MM.1S (cell line): Measurements from ENCODE around the gene KDELR1.
A peak's percentile ranks its signal among the peaks of the same experiment; 100 is the strongest.

ENCODE experiments used
- DNase-seq: peaks from one replicate; pipeline ENCODE4 v3.0.0-alpha.2; 2015
- H2AFZ ChIP-seq: fragments of 300-600 bp; sonication (generic); 2 replicates; pipeline ENCODE4 v1.6.0; 2016; ENCODE audit warnings: antibody characterized with exemption, low read length
- H3F3A ChIP-seq: fragments of 300-600 bp; sonication (generic); 2 replicates; pipeline ENCODE4 v1.6.1; 2016; ENCODE audit warnings: mild to moderate bottlenecking, antibody characterized with exemption, low read length, moderate library complexity, mixed read lengths; ENCODE audit not compliant: insufficient read depth
- H3K27ac ChIP-seq: fragments of 300-600 bp; sonication (generic); 2 replicates; pipeline ENCODE4 v1.5.1; 2016; ENCODE audit warnings: mild to moderate bottlenecking, low read length
- H3K27me3 ChIP-seq: fragments of 300-600 bp; sonication (generic); replicated peaks from 2 replicates; pipeline ENCODE4 v1.6.0; 2016; ENCODE audit warnings: low read length; ENCODE audit not compliant: insufficient read depth
- H3K36me3 ChIP-seq: fragments of 300-600 bp; sonication (generic); replicated peaks from 2 replicates; pipeline ENCODE4 v1.6.1; 2016; ENCODE audit warnings: mild to moderate bottlenecking, low read length, mixed read lengths; ENCODE audit not compliant: insufficient read depth
- H3K4me1 ChIP-seq: fragments of 300-600 bp; sonication (generic); 2 replicates; pipeline ENCODE4 v1.6.1; 2016; ENCODE audit warnings: low read length, mixed read lengths
- H3K4me2 ChIP-seq: fragments of 300-600 bp; sonication (generic); 2 replicates; pipeline ENCODE4 v1.6.0; 2016; ENCODE audit warnings: low read depth, low read length
- H3K4me3 ChIP-seq: fragments of 300-600 bp; sonication (generic); 2 replicates; pipeline ENCODE4 v1.5.1; 2016; ENCODE audit warnings: low read length, mixed read lengths
- H3K79me2 ChIP-seq: fragments of 300-600 bp; sonication (generic); 2 replicates; pipeline ENCODE4 v1.6.1; 2016; ENCODE audit warnings: mixed run types, low read length, mixed read lengths
- H3K9ac ChIP-seq: fragments of 300-600 bp; sonication (generic); 2 replicates; pipeline ENCODE4 v1.6.1; 2016; ENCODE audit warnings: low read length, mixed read lengths
- H3K9me2 ChIP-seq: fragments of 300-600 bp; sonication (generic); replicated peaks from 2 replicates; pipeline ENCODE4 v1.6.1; 2016; ENCODE audit warnings: mild to moderate bottlenecking, low read length, mixed read lengths; ENCODE audit not compliant: insufficient read depth
- H3K9me3 ChIP-seq: fragments of 300-600 bp; sonication (generic); replicated peaks from 2 replicates; pipeline ENCODE4 v1.6.1; 2016; ENCODE audit warnings: mild to moderate bottlenecking, low read length, mixed read lengths; ENCODE audit not compliant: insufficient read depth
- H4K20me1 ChIP-seq: fragments of 300-600 bp; sonication (generic); 2 replicates; pipeline ENCODE4 v1.6.1; 2016; ENCODE audit warnings: mild to moderate bottlenecking, low read length, moderate library complexity, mixed read lengths; ENCODE audit not compliant: insufficient read depth
- EZH2 ChIP-seq: fragments of 300-600 bp; sonication (generic); optimal IDR thresholded peaks from 2 replicates; pipeline ENCODE3; 2017; ENCODE audit warnings: low read depth, mild to moderate bottlenecking, antibody characterized with exemption, low read length, mixed read lengths
- EZH2phosphoT487 ChIP-seq: fragments of 300-600 bp; sonication (generic); IDR thresholded peaks from 2 replicates; pipeline ENCODE4 v1.6.1; 2018; ENCODE audit warnings: antibody characterized with exemption, low read length
- TF ChIP-seq, protein P1 (sequence below): fragments of 300-600 bp; sonication (generic); IDR thresholded peaks from 2 replicates; pipeline ENCODE4 v1.5.1; 2016; ENCODE audit warnings: antibody characterized with exemption, low read length, mixed read lengths

Gene KDELR1

DNA sequence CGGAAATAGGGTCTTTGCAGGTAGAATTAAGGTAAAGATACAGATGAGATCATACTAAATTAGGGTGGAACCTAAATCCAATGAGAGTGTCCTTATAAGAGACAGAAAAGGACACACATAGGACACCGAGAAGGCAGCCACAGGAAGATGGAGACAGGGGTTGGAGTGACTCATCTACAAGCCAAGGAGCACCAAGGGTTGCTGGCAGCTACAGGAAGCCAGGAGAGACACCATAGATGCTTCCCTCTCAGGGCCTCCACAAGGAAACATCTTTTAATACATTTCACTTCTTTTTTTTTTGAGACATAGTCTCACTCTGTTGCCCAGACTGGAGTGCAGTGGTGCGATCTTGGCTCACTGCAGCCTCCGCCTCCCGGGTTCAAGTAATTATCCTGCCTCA is 37.7 kb downstream of the KDELR1 start:
- no peak for TF ChIP-seq EZH2
- TF ChIP-seq, protein P1, sequence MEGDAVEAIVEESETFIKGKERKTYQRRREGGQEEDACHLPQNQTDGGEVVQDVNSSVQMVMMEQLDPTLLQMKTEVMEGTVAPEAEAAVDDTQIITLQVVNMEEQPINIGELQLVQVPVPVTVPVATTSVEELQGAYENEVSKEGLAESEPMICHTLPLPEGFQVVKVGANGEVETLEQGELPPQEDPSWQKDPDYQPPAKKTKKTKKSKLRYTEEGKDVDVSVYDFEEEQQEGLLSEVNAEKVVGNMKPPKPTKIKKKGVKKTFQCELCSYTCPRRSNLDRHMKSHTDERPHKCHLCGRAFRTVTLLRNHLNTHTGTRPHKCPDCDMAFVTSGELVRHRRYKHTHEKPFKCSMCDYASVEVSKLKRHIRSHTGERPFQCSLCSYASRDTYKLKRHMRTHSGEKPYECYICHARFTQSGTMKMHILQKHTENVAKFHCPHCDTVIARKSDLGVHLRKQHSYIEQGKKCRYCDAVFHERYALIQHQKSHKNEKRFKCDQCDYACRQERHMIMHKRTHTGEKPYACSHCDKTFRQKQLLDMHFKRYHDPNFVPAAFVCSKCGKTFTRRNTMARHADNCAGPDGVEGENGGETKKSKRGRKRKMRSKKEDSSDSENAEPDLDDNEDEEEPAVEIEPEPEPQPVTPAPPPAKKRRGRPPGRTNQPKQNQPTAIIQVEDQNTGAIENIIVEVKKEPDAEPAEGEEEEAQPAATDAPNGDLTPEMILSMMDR, result no peak
- no peak for TF ChIP-seq EZH2phosphoT487
- Histone ChIP-seq H3K4me3 (no peak overlapping the region), H3K79me2 (no peaks in the 10 kb centered on the region), H3K4me1 (no peaks in the 10 kb centered on the region; the same call in 1 of the 2 replicates), H3K4me2 (no peak overlapping the region), H2AFZ (no peak overlapping the region), H3K9me3 (no peaks in the 10 kb centered on the region), H3F3A (no peaks in the 10 kb centered on the region), H3K27ac (no peak overlapping the region), H3K36me3 (no peaks in the 10 kb centered on the region), H3K9ac (no peak overlapping the region), H4K20me1 (no peaks in the 10 kb centered on the region), H3K9me2 (no peaks in the 10 kb centered on the region), H3K27me3 (no peaks in the 10 kb centered on the region)
- DNase-seq, result no peak

DNA sequence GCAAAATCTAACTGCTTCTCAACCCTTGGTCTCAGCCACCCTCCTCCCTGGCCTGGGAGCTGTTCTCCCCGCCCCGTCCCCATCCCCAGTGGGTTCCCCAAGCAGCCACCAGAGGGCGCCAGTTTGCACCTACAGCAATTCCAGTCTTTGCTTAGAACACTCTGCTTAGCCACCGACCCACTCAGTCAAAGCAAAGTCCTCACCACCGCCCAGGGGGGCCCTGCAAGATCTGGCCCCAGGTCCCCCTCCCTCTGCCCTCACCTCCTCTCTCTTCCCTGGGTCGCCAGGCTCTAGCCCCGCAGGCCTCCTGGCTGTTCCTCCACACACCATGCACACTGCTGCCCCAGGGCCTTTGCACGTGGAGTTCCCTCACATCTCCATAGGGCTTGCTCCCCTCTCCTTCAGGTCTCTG is 40.0 kb downstream of the KDELR1 start:
- no peak overlapping the region for H3K4me2 ChIP-seq
- no peaks in the 10 kb centered on the region for H4K20me1 ChIP-seq
- peak overlapping the region; percentile 55; the same call in 1 of the 2 replicates for H2AFZ ChIP-seq
- peak; percentile 78 for DNase-seq
- H3F3A ChIP-seq, result no peaks in the 10 kb centered on the region
- H3K9me3 ChIP-seq, result no peaks in the 10 kb centered on the region
- TF ChIP-seq, protein P1, result peak; percentile 94
- TF ChIP-seq EZH2phosphoT487, result no peak
- no peaks in the 10 kb centered on the region for H3K79me2 ChIP-seq
- no peaks in the 10 kb centered on the region for H3K9me2 ChIP-seq
- no peaks in the 10 kb centered on the region for H3K36me3 ChIP-seq
- no peak overlapping the region for H3K27ac ChIP-seq
- no peak overlapping the region for H3K9ac ChIP-seq
- no peaks in the 10 kb centered on the region; the same call in 1 of the 2 replicates for H3K4me1 ChIP-seq
- no peaks in the 10 kb centered on the region for H3K27me3 ChIP-seq
- no peak overlapping the region for H3K4me3 ChIP-seq

DNA sequence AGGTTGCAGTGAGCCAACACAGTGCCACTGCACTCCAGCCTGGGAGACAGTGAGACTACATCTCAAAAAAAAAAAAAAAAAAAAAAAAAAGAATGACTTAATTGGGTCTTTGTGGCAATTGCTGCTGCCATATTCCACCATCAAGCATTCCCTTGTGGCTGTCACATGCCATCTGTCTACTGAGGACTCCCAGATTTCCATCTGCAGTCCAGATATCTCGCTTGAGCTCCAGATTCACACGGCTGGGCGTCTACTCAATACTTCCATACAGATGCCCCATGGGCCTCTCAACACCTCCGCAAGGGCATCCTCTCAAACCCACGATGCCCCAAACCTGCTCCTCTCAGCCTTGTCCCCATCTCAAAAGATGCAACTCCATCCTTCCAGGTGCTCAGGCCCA is 40.5 kb downstream of the KDELR1 start:
- no peaks in the 10 kb centered on the region for H3K79me2 ChIP-seq
- H3K4me1 ChIP-seq, result no peaks in the 10 kb centered on the region; the same call in 1 of the 2 replicates
- H3F3A ChIP-seq, result no peaks in the 10 kb centered on the region
- no peak overlapping the region for H3K27ac ChIP-seq
- H3K9ac ChIP-seq, result no peak overlapping the region
- no peaks in the 10 kb centered on the region for H4K20me1 ChIP-seq
- H3K9me2 ChIP-seq, result no peaks in the 10 kb centered on the region
- H3K27me3 ChIP-seq, result no peaks in the 10 kb centered on the region
- no peaks in the 10 kb centered on the region for H3K36me3 ChIP-seq
- no peak overlapping the region for H2AFZ ChIP-seq
- no peak overlapping the region for H3K4me3 ChIP-seq
- no peak overlapping the region for H3K4me2 ChIP-seq
- DNase-seq, result no peak
- H3K9me3 ChIP-seq, result no peaks in the 10 kb centered on the region
- TF ChIP-seq EZH2phosphoT487 (no peak), EZH2 (no peak)
- TF ChIP-seq, protein P1, result no peak
